GM10266 (cell line): ENCODE measurements around the gene RBKS.

ENCODE experiments used
- DNase-seq: peaks from one replicate; pipeline ENCODE4 v3.0.0; 2012; ENCODE audit errors: extremely low spot score
- TF ChIP-seq, protein P1 (sequence below): IDR thresholded peaks from 2 replicates; pipeline ENCODE4 v1.5.1; 2012; ENCODE audit warnings: mild to moderate bottlenecking, low read depth; ENCODE audit not compliant: control insufficient read depth, insufficient read depth; ENCODE audit errors: missing control alignments

The RBKS gene

DNA sequence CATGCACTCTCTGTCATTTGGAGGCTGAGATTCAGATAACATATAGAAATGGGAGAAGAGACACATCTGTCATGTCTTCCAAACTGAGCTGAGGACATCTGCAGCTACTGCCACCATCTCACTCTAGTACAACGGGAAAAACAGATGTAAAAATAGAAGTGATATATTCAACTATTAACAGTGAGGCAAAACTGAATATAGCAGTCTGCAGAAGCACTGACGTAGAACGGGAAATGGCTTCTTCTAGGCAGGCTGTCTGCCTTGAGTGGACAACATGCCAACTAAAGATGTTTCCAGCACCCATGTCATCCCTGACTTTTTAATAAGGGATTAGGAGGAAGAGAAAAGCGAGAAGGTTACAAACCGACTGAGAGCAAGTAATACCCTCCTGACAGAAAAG is 67.1 kb downstream of the RBKS start:
- TF ChIP-seq, protein P1, sequence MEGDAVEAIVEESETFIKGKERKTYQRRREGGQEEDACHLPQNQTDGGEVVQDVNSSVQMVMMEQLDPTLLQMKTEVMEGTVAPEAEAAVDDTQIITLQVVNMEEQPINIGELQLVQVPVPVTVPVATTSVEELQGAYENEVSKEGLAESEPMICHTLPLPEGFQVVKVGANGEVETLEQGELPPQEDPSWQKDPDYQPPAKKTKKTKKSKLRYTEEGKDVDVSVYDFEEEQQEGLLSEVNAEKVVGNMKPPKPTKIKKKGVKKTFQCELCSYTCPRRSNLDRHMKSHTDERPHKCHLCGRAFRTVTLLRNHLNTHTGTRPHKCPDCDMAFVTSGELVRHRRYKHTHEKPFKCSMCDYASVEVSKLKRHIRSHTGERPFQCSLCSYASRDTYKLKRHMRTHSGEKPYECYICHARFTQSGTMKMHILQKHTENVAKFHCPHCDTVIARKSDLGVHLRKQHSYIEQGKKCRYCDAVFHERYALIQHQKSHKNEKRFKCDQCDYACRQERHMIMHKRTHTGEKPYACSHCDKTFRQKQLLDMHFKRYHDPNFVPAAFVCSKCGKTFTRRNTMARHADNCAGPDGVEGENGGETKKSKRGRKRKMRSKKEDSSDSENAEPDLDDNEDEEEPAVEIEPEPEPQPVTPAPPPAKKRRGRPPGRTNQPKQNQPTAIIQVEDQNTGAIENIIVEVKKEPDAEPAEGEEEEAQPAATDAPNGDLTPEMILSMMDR: no peak
- DNase-seq: no peak

DNA sequence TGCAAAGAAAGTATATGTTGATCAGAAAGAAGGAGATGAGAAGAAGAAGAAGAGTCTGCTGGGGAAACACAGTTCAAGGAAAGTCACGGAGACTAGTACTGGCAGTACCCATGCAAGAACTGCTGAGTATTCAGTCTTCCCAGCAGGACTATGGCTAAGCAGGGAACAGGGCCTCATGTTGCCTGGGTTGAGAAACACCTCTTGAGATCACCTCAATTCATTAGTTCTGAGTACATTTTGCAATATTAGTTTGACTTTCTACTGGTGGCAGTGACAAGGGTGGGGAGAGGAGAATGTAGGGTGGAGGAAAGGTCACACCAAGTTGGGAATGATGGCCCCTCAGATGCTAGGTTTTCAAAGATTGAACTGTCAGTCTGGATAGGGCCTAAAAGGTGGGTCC is 68.1 kb downstream of the RBKS start:
- no peak for DNase-seq
- TF ChIP-seq, protein P1: no peak

DNA sequence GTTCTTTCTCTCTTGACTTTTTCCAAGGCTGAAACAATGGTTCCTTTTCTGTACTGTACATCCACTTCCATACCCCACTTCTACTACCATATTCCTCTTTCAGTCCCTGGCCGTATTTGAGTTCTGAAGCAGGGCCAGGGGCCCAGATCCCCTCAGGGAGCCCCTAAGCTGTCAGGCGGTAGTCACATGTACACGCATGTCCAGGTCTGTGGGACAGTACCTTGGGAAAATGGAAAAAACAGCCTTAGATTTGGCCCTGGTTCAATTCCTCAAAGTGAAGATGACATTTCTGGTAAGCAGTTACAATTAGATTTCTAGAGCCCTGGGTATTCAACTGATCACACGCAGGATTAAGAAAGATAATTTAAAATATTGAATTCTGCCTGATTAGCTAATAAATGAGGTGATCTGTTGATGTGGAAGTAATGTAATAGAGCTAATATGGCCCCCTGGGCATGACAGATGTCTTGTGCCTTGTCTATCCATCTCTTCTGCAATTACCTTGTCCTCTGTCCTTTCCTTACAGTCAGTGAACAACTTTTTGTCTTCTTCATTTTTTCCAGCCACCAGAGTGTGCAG is 74.2 kb downstream of the RBKS start:
- TF ChIP-seq, protein P1: no peak
- no peak for DNase-seq

DNA sequence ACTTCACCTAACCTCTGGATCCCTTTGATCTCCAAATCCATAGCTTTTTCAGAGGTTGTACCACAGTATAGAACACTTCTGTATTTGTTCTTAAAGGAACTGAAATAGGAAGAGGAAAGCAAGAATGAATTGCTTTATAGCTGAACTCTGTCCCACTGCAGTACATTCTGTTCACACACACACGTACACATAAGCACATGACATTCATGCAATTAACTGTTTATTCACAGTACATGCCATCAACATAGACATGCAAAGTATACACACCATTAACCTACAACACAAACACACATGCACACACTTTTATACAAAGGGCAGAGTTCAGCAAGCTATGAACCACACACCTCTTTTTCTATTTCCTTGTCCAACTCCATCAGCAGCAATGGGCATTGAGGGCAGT is 75.4 kb downstream of the RBKS start:
- no peak for DNase-seq
- TF ChIP-seq, protein P1: no peak

DNA sequence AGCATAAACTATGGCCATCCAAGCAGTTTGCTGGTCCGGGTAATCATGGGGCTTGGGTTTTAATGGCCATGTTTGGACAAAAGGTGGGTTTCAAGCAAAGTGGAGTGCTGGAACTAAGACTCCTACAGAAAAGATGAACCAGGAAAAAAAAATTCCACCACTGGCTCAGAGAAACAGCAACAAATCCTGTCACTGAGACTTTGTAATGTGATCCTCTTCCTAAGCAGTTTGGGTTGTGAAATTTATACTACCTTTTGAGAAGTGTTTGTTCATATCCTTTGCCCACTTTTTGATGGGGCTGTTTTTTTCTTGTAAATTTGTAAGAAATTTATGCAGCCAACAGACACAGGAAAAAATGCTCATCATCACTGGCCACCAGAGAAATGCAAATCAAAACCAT is 78.4 kb downstream of the RBKS start:
- DNase-seq: no peak
- TF ChIP-seq, protein P1: no peak

DNA sequence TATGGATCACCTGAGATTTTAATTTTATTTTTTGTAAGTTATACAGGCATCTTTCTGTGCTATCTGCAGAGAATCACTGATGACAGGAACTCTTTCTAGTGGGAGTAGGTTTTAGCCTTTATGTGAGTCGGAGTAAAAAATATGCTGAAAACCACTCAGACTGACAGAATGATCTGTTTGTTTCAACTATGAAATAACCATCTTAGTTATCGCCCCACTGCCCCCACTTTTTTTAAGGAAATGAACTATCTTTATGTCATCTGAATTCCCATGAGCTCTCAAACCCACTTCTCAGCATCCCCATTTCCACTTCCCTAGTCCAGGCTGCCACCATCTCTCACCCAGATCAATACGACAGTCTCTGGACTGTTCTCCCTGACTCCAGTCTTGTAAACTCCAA is 79.7 kb downstream of the RBKS start:
- DNase-seq: no peak

DNA sequence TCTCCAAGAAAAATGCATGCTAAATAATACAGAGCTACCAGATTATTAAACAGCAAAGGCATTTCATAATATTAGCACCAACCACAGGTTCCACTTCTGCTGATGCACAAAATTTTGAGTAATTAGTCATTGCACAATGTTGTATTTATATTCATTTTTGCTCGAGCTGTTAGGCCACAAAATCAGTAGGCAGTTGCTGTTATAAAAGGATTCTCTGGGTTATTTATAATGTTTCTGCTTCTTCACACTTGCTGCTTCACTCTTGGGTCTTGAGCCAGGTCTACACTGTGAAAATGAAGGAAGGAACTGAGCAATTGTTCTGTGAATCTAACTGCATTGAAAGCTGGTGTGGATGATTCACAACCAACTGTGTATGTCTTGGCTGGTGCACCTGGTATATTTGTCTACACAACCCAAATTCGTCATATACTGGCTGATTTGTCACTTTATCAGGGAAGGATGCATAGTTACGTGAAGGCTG is 80.4 kb downstream of the RBKS start:
- TF ChIP-seq, protein P1: no peak
- no peak for DNase-seq

More for the DNA sequence above, 79.7 kb downstream of the RBKS start:
- TF ChIP-seq, protein P1: no peak
